IPS DF 4.7 (cell line): Measurements from ENCODE around the gene LRRC52.

Experiments
- DNase-seq: peaks from one replicate; pipeline ENCODE4 v3.0.0-alpha.2; 2013; ENCODE audit warnings: low spot score; ENCODE audit errors: extremely low read depth

Gene LRRC52

DNA sequence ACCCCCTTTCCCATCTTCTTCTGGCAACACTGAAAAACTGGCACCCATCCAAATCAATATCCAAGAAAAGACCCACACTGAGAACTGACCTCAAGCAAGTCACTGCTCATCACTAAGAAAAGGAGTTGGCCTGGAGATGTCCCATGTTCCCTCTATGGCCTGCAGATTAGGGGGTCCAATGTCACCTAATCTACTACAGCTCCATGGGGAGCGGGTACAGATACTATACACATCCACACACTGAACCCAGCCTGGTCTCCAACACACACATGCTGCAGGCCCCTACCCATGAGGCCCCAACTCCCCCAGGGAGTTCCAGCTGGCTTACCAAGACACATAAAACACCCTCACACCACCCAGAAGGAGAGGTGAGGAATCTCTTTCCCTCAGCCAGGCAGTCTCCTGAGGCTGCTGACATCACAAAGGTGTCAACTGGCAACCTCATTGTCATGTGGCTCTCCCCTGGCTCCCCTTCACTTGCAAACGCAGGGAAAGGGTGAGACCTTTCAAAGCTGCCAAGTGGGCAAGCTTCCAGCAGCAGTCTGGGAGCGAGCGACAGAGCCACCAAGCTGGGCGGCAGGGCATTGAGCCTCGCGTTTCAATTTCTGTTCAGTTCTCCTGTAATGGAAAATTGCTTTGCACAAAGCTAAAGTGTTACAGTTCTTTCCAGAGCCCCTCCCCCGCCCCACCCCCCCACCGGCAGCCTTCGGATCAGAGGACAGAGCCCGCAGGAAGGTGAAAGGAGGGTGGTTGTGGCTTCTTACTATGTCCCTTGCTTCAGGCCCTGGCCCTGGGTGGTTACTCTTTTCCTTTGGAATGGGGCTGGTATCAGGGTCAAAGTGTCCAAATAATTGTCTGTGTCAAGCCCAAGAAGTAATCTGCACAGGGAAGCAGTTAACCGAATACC is at the start of gene LRRC52:
Gene LRRC52 (plus strand): TSS at position 469 of the 907 bp plus-strand sequence. CDS start 297 bp downstream, at position 766.
- DNase-seq = no peak

- DNase-seq = no peak
Observed at GRCh38 chr1:165494949-165495857, 48.6 kb upstream of the LRRC52 start.

GRCh38 chr1:165495858-165496205 is 48.0 kb upstream of the LRRC52 start:
- no peak for DNase-seq

DNA sequence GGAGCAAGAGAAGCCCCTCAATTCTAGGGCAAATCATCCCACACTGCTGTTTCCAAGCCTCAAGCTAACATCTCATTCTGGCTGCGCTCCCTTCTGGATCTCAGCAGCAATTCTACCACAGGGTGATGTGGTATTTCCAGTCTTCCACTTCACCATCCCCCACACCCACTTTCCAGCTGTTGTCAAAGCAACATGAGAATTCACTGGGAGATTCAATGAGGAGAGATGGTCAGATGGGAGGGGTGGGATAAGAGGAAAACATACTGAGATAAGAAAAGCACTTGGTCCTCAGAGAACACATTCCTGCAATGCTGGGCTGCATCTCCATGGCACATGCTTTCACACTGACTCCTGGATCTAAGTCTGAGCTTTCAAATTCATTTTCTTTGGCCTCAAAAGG is 47.3 kb upstream of the LRRC52 start:
- no peak for DNase-seq

GRCh38 chr1:165497069-165498013 is 46.5 kb upstream of the LRRC52 start:
- no peak for DNase-seq

DNA sequence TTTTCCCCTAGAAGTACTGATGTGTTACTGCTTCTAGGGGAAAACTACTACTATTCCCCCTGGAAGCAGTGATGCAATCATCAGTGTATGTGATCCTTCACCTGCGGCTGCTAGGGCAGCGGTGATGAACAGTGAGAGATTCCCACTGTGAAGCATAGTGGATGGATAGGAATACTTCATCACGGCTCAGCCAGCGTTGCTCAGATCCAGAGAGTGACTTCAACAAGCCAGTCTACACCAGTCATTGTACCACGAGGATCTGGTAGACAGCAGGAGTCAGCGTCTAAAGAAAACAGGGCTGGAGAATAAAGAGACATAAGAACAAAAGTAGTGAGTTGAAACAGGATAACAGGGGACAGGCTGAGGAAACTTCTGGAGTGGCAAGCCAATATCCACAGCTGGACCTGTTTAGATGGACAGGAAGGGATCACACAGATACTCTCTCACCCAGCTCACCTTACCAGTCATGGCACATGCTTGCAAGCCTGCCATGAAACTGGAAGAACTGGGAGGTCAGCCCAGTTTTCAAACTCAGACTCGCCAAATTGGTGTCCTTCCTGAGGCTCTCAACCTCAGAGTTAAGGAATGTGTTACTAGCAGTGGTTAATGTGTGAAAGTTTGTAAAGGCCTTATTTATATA is 42.4 kb upstream of the LRRC52 start:
- DNase-seq = no peak

- no peak for DNase-seq
Observed at GRCh38 chr1:165501970-165502348, 41.8 kb upstream of the LRRC52 start.

DNA sequence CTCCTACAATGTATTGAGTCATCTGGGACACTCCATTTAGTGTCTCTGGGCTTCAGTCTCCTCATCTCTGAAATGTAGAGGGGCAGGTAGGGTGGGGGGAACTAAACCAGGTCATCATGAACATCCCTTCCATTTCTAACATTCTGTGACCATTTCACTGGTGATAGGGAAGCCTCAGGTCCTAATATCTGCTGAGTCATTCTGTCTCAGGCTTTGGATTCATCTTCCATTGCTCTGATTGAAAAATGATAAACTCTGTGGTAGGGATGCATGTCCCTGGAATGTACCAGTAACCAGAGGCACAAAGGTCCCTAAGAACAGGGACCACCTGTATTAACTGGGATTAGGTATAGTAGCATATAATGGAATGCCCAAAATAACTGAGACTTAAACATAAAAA is 36.2 kb upstream of the LRRC52 start:
- no peak for DNase-seq

DNA sequence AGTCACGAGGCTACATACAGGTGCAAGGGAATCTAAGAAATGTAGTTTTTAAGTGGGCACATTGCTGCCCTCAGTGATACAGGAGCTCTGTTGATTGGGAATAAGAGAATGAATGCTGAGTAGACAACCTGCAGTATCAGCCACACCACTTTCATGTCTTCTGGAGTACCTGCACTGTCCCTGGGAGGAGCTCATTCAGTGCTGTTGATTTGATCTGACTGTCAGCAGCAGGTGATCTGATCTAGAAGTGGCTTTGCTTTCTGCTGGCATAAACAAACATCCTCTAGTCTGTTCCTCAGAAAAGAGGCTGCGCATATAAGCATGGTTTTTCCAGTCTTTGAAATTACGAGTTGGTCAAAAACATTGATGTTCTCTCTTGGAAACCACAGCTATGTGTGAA is 35.5 kb upstream of the LRRC52 start:
- no peak for DNase-seq

- no peak for DNase-seq
Observed at GRCh38 chr1:165512816-165513215, 31.0 kb upstream of the LRRC52 start.

GRCh38 chr1:165516469-165516868 is 27.3 kb upstream of the LRRC52 start:
- no peak for DNase-seq

DNA sequence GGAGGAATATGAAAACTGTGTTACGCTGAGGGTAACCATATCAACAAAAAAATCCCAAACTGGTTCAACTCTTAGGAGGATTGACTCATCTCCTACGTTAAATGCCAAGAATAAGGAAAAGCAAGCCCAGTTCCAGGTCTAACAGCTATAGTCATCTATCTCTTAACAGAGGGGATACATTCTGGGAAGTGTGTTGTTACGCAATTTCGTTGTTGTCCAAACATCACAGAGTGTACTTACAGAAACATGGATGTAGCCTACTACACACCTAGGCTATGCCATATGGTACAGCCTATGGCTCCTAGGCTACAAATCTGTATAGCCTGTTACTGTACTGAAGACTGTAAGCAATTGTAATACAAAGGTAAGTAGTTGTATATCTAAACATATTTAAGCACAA is 23.2 kb upstream of the LRRC52 start:
- DNase-seq = no peak

DNA sequence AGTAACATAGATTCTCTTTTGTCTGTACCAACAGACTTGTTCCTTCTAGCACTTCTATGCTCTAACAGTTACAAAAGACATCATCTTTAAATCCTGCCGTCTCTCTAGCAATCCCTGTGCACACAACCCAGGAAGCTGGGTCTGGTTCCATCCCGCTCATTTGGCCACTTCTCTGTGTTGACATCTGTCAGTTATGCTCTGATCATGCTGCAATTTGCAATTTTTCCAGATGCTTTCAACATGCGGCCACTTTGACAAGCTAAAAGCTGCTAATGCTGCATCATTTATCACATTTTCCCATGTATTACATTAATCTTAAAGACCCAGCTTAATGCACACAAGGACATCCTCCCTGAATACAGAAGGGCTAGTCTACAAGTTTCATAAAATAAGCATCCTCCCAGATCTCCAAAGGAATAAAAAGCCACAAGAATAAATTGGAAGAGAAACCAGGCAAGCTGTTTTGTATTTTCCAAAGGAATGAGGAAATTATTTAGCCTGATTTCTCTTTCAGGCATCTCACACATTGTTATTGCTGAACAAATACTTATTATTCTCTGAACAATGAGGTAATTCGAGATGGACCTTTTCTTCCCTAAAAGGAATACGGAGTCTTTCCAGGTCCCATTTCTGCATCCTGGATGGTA is 19.0 kb upstream of the LRRC52 start:
- no peak for DNase-seq

GRCh38 chr1:165525708-165526107 is 18.1 kb upstream of the LRRC52 start:
- no peak for DNase-seq

DNA sequence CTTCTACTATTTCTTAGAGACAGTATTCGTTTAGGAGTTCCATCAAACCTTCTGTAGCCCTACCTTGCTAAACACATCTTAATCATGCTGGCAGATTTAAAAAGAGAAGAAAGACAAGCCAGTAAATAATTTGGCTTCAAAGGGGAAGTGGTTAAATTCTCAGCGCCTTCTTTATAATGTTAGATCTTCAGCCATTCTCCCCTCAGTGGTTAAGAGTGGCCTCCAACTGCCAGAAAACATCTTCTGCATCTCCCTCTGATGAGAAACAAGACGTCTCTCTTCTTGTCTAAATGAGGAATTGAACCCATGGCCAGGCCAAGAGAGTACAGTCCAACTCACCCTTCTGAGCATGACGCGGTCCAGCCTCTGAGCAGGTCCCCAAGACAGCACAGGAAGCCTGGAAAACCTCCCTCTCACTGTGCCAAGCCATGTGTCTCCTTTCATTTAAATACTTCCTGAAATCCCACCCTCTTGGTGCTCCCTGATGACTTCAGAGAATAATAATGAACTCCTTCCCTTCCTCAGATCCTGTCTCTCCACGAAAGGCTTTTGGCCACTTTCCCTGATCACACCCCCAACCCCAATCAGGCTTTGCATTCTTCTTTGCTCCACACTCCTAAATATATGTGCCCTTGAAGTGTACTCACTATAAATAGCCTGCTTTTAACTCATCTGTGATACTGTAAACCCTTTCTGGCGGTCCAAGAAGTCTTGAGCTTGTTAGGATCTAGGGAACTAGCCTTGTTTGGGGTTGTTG is 16.4 kb upstream of the LRRC52 start:
- DNase-seq = no peak

GRCh38 chr1:165531021-165531420 is 12.8 kb upstream of the LRRC52 start:
- no peak for DNase-seq

- no peak for DNase-seq
Observed at GRCh38 chr1:165532053-165532452, 11.7 kb upstream of the LRRC52 start.

- no peak for DNase-seq
Observed at GRCh38 chr1:165533254-165533653, 10.5 kb upstream of the LRRC52 start.

- no peak for DNase-seq
Observed at GRCh38 chr1:165536016-165536415, 7.8 kb upstream of the LRRC52 start.
